Prostate gland (tissue), 2 donors: ENCODE results near the gene HSDL1.

Experiments used
- CTCF ChIP-seq, 4 experiments: fragments of 200-600 bp in 2 of 4; fragments of 450-650 bp in 2 of 4; sonication (generic) in 2 of 4; IDR thresholded peaks; 1 replicate in 3 of 4; 2 replicates in 1 of 4; pipeline ENCODE4 v1.5.1; 2016 to 2019; ENCODE audit warnings: antibody characterized with exemption in 4 of 4, mild to moderate bottlenecking in 2 of 4, moderate library complexity in 2 of 4
- POLR2A ChIP-seq: fragments of 450-650 bp; IDR thresholded peaks from one replicate; pipeline ENCODE4 v1.6.1; 2016; ENCODE audit warnings: antibody characterized with exemption, mild to moderate bottlenecking
- POLR2AphosphoS5 ChIP-seq: sonication (generic); formaldehyde crosslinking; IDR thresholded peaks from one replicate; pipeline ENCODE4 v1.6.1; 2017; ENCODE audit warnings: antibody characterized with exemption

GRCh38 chr16:84180519-84181140, 35.7 kb upstream of the HSDL1 start:
- TF ChIP-seq CTCF (IDR thresholded peaks at IDR 0.05) (no peak), POLR2AphosphoS5 (no peak), POLR2A (no peak)
